NB4 (cell line): Measurements from ENCODE around the gene GNAO1.

ENCODE experiments used
- CTCF ChIP-seq: IDR thresholded peaks from one replicate; pipeline ENCODE4 v1.5.1; 2012; ENCODE audit warnings: low read depth, low read length
- POLR2A ChIP-seq: IDR thresholded peaks from 2 replicates; pipeline ENCODE4 v1.6.1; 2011; ENCODE audit warnings: mild to moderate bottlenecking; ENCODE audit not compliant: insufficient read length; ENCODE audit errors: extremely low read depth
- TF ChIP-seq, protein P1 (sequence below): IDR thresholded peaks from 2 replicates; pipeline ENCODE4 v1.6.1; 2011; ENCODE audit warnings: low read depth, low read length

- no peak for TF ChIP-seq CTCF
- TF ChIP-seq POLR2A: no peak
- TF ChIP-seq, protein P1, sequence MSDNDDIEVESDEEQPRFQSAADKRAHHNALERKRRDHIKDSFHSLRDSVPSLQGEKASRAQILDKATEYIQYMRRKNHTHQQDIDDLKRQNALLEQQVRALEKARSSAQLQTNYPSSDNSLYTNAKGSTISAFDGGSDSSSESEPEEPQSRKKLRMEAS: no peak
Measured at GRCh38 chr16:56295739-56296527, 104.6 kb downstream of the GNAO1 start.
